ENCODE measurements around the gene OXSM. TPM values are rescaled to one million over a fixed set of nuclear protein-coding genes. Genes with fewer than 3 reads are reported as not detected.

The OXSM gene
- polyA plus RNA-seq, 4 donors: 14.7 to 25.1 (median 18.6) TPM

GRCh38 chr3:25817638-25818037 lies 27.7 kb downstream of the OXSM start:
- Histone ChIP-seq H3K27ac (ENCODE audit: low read depth in 1 of 3, low read length in 2 of 3) (no peak overlapping the region), H3K27me3 (ENCODE audit: control insufficient read depth in 3 of 3, insufficient read depth in 3 of 3, low read length in 3 of 3) (peaks cover 0 to 4% (median 0%) of the 10 kb centered on the region in 3 donors), H3K9me3 (ENCODE audit: control insufficient read depth in 2 of 2, insufficient read depth in 1 of 2, low read depth in 1 of 2, low read length in 1 of 2) (peaks cover 0 to 12% of the 10 kb centered on the region in 2 donors), H3K4me3 (ENCODE audit: low read depth in 1 of 3, low read length in 3 of 3) (no peak overlapping the region), H3K4me1 (ENCODE audit: control insufficient read depth in 3 of 3, insufficient read depth in 2 of 3, low read depth in 1 of 3, low read length in 2 of 3) (peaks cover 0 to 4% (median 4%) of the 10 kb centered on the region in 3 donors), H3K36me3 (ENCODE audit: control insufficient read depth in 3 of 3, insufficient read depth in 2 of 3, low read depth in 1 of 3, low read length in 3 of 3) (no peaks in the 10 kb centered on the region)
- 10 to 48% (median 13%) methylated on average over 1 of the region's 1 CpG for WGBS, 3 donors
- FAIRE-seq (no peak), DNase-seq (no peak)

GRCh38 chr3:25818335-25818734 lies 28.4 kb downstream of the OXSM start:
- peaks cover 0 to 12% of the 10 kb centered on the region in 2 donors for H3K9me3 ChIP-seq (ENCODE audit: control insufficient read depth in 2 of 2, insufficient read depth in 1 of 2, low read depth in 1 of 2, low read length in 1 of 2)
- no peak overlapping the region for H3K4me3 ChIP-seq (ENCODE audit: low read depth in 1 of 3, low read length in 3 of 3)
- DNase-seq (peak in 1 of 2 donors; percentile 4), FAIRE-seq (no peak)
- peaks cover 0 to 4% (median 4%) of the 10 kb centered on the region in 3 donors for H3K4me1 ChIP-seq (ENCODE audit: control insufficient read depth in 3 of 3, insufficient read depth in 2 of 3, low read depth in 1 of 3, low read length in 2 of 3)
- H3K27ac ChIP-seq (ENCODE audit: low read depth in 1 of 3, low read length in 2 of 3): no peak overlapping the region
- peaks cover 0 to 4% (median 0%) of the 10 kb centered on the region in 3 donors for H3K27me3 ChIP-seq (ENCODE audit: control insufficient read depth in 3 of 3, insufficient read depth in 3 of 3, low read length in 3 of 3)
- 48 to 78% (median 66%) methylated on average over 4 of the region's 4 CpGs for WGBS, 3 donors
- no peaks in the 10 kb centered on the region for H3K36me3 ChIP-seq (ENCODE audit: control insufficient read depth in 3 of 3, insufficient read depth in 2 of 3, low read depth in 1 of 3, low read length in 3 of 3)

GRCh38 chr3:25820366-25820765 lies 30.5 kb downstream of the OXSM start:
- H3K4me3 ChIP-seq (ENCODE audit: low read depth in 1 of 3, low read length in 3 of 3): no peak overlapping the region
- DNase-seq: peak in 1 of 2 donors; percentile 4
- H3K9me3 ChIP-seq (ENCODE audit: control insufficient read depth in 2 of 2, insufficient read depth in 1 of 2, low read depth in 1 of 2, low read length in 1 of 2): peaks cover 0 to 10% of the 10 kb centered on the region in 2 donors
- H3K27ac ChIP-seq (ENCODE audit: low read depth in 1 of 3, low read length in 2 of 3): no peak overlapping the region
- peaks cover 0 to 4% (median 4%) of the 10 kb centered on the region in 3 donors for H3K4me1 ChIP-seq (ENCODE audit: control insufficient read depth in 3 of 3, insufficient read depth in 2 of 3, low read depth in 1 of 3, low read length in 2 of 3)
- no peaks in the 10 kb centered on the region for H3K36me3 ChIP-seq (ENCODE audit: control insufficient read depth in 3 of 3, insufficient read depth in 2 of 3, low read depth in 1 of 3, low read length in 3 of 3)
- no peak for FAIRE-seq
- H3K27me3 ChIP-seq (ENCODE audit: control insufficient read depth in 3 of 3, insufficient read depth in 3 of 3, low read length in 3 of 3): peaks cover 0 to 4% (median 0%) of the 10 kb centered on the region in 3 donors

- no peak for FAIRE-seq
- WGBS, 3 donors: 68 to 77% (median 70%) methylated on average over 4 of the region's 4 CpGs
Observed at GRCh38 chr3:25820816-25821486, 31.1 kb downstream of the OXSM start.

GRCh38 chr3:25821746-25822573 lies 32.1 kb downstream of the OXSM start:
- H3K4me1 ChIP-seq (ENCODE audit: control insufficient read depth in 3 of 3, insufficient read depth in 2 of 3, low read depth in 1 of 3, low read length in 2 of 3): peaks cover 0 to 4% (median 4%) of the 10 kb centered on the region in 3 donors
- H3K27ac ChIP-seq (ENCODE audit: low read depth in 1 of 3, low read length in 2 of 3): no peak overlapping the region
- DNase-seq: no peak
- WGBS, 3 donors: 69 to 84% (median 72%) methylated on average over 4 of the region's 4 CpGs
- FAIRE-seq: no peak
- no peaks in the 10 kb centered on the region for H3K27me3 ChIP-seq (ENCODE audit: control insufficient read depth in 3 of 3, insufficient read depth in 3 of 3, low read length in 3 of 3)
- no peaks in the 10 kb centered on the region for H3K36me3 ChIP-seq (ENCODE audit: control insufficient read depth in 3 of 3, insufficient read depth in 2 of 3, low read depth in 1 of 3, low read length in 3 of 3)
- no peaks in the 10 kb centered on the region for H3K9me3 ChIP-seq (ENCODE audit: control insufficient read depth in 2 of 2, insufficient read depth in 1 of 2, low read depth in 1 of 2, low read length in 1 of 2)
- H3K4me3 ChIP-seq (ENCODE audit: low read depth in 1 of 3, low read length in 3 of 3): no peak overlapping the region

More at GRCh38 chr3:25820816-25821486, 31.1 kb downstream of the OXSM start:
- no peak for DNase-seq
- Histone ChIP-seq H3K27me3 (ENCODE audit: control insufficient read depth in 3 of 3, insufficient read depth in 3 of 3, low read length in 3 of 3) (peaks cover 0 to 4% (median 0%) of the 10 kb centered on the region in 3 donors), H3K36me3 (ENCODE audit: control insufficient read depth in 3 of 3, insufficient read depth in 2 of 3, low read depth in 1 of 3, low read length in 3 of 3) (no peaks in the 10 kb centered on the region), H3K9me3 (ENCODE audit: control insufficient read depth in 2 of 2, insufficient read depth in 1 of 2, low read depth in 1 of 2, low read length in 1 of 2) (peaks cover 0 to 4% of the 10 kb centered on the region in 2 donors), H3K4me3 (ENCODE audit: low read depth in 1 of 3, low read length in 3 of 3) (no peak overlapping the region), H3K4me1 (ENCODE audit: control insufficient read depth in 3 of 3, insufficient read depth in 2 of 3, low read depth in 1 of 3, low read length in 2 of 3) (peaks cover 0 to 4% (median 4%) of the 10 kb centered on the region in 3 donors), H3K27ac (ENCODE audit: low read depth in 1 of 3, low read length in 2 of 3) (no peak overlapping the region)

- no peaks in the 10 kb centered on the region for H3K9me3 ChIP-seq (ENCODE audit: control insufficient read depth in 2 of 2, insufficient read depth in 1 of 2, low read depth in 1 of 2, low read length in 1 of 2)
- H3K36me3 ChIP-seq (ENCODE audit: control insufficient read depth in 3 of 3, insufficient read depth in 2 of 3, low read depth in 1 of 3, low read length in 3 of 3): no peaks in the 10 kb centered on the region
- 92 to 93% (median 93%) methylated on average over 3 of the region's 3 CpGs for WGBS, 3 donors
- no peak for DNase-seq
- FAIRE-seq: no peak
- H3K4me1 ChIP-seq (ENCODE audit: control insufficient read depth in 3 of 3, insufficient read depth in 2 of 3, low read depth in 1 of 3, low read length in 2 of 3): no peaks in the 10 kb centered on the region
- H3K4me3 ChIP-seq (ENCODE audit: low read depth in 1 of 3, low read length in 3 of 3): no peak overlapping the region
- no peaks in the 10 kb centered on the region for H3K27me3 ChIP-seq (ENCODE audit: control insufficient read depth in 3 of 3, insufficient read depth in 3 of 3, low read length in 3 of 3)
- no peak overlapping the region for H3K27ac ChIP-seq (ENCODE audit: low read depth in 1 of 3, low read length in 2 of 3)
Observed at GRCh38 chr3:25823314-25823713, 33.4 kb downstream of the OXSM start.

- DNase-seq (no peak), FAIRE-seq (no peak)
- peaks cover 0 to 2% of the 10 kb centered on the region in 2 donors for H3K9me3 ChIP-seq (ENCODE audit: control insufficient read depth in 2 of 2, insufficient read depth in 1 of 2, low read depth in 1 of 2, low read length in 1 of 2)
- no peaks in the 10 kb centered on the region for H3K27me3 ChIP-seq (ENCODE audit: control insufficient read depth in 3 of 3, insufficient read depth in 3 of 3, low read length in 3 of 3)
- no peaks in the 10 kb centered on the region for H3K36me3 ChIP-seq (ENCODE audit: control insufficient read depth in 3 of 3, insufficient read depth in 2 of 3, low read depth in 1 of 3, low read length in 3 of 3)
- no peaks in the 10 kb centered on the region for H3K4me1 ChIP-seq (ENCODE audit: control insufficient read depth in 3 of 3, insufficient read depth in 2 of 3, low read depth in 1 of 3, low read length in 2 of 3)
- H3K4me3 ChIP-seq (ENCODE audit: low read depth in 1 of 3, low read length in 3 of 3): no peak overlapping the region
- WGBS, 3 donors: 71 to 82% (median 78%) methylated on average over 2 of the region's 2 CpGs
- H3K27ac ChIP-seq (ENCODE audit: low read depth in 1 of 3, low read length in 2 of 3): no peak overlapping the region
Observed at GRCh38 chr3:25826510-25826909, 36.6 kb downstream of the OXSM start.

GRCh38 chr3:25830373-25831280 lies 40.7 kb downstream of the OXSM start:
- DNase-seq (no peak), FAIRE-seq (no peak)
- WGBS, 3 donors: 80 to 88% (median 87%) methylated on average over 6 of the region's 6 CpGs

More at GRCh38 chr3:25830373-25831280, 40.7 kb downstream of the OXSM start:
- H3K4me1 ChIP-seq (ENCODE audit: control insufficient read depth in 3 of 3, insufficient read depth in 2 of 3, low read depth in 1 of 3, low read length in 2 of 3): no peaks in the 10 kb centered on the region
- H3K36me3 ChIP-seq (ENCODE audit: control insufficient read depth in 3 of 3, insufficient read depth in 2 of 3, low read depth in 1 of 3, low read length in 3 of 3): no peaks in the 10 kb centered on the region
- H3K27me3 ChIP-seq (ENCODE audit: control insufficient read depth in 3 of 3, insufficient read depth in 3 of 3, low read length in 3 of 3): no peaks in the 10 kb centered on the region
- H3K9me3 ChIP-seq (ENCODE audit: control insufficient read depth in 2 of 2, insufficient read depth in 1 of 2, low read depth in 1 of 2, low read length in 1 of 2): peaks cover 0 to 2% of the 10 kb centered on the region in 2 donors
- no peak overlapping the region for H3K4me3 ChIP-seq (ENCODE audit: low read depth in 1 of 3, low read length in 3 of 3)
- no peak overlapping the region for H3K27ac ChIP-seq (ENCODE audit: low read depth in 1 of 3, low read length in 2 of 3)
